WTC11 (cell line): ENCODE results near the gene RASGRP2. TPM values are rescaled to one million over a fixed set of nuclear protein-coding genes. Genes with fewer than 3 reads are reported as not detected.

Experiments
- ATAC-seq: fragments of 200-7000 bp; cut with Tn5 transposase; 2 replicates; pipeline ENCODE4 v1.10.0; 2021; ENCODE audit warnings: mild to moderate bottlenecking, moderate library complexity
- CTCF ChIA-PET: fragments of 300-600 bp; sonication (Branson Sonifier 250); formaldehyde crosslinking; loops from one replicate; lab custom pipeline; 2021; ENCODE audit warnings: antibody characterized with exemption; lab: Charles Lee
- POLR2A ChIA-PET: fragments of 350-600 bp; sonication (Branson Sonifier 250); formaldehyde crosslinking; loops from one replicate; lab custom pipeline; 2021; ENCODE audit warnings: antibody characterized with exemption; lab: Charles Lee
- DNase-seq: peaks from one replicate; pipeline ENCODE4 v3.0.0; 2021; ENCODE audit warnings: low spot score
- H3K27ac Mint-ChIP-seq: 2 replicates; pipeline ENCODE4 v1.8.0; 2021; ENCODE audit warnings: mixed read lengths
- H3K27me3 Mint-ChIP-seq: 2 replicates; pipeline ENCODE4 v1.8.0; 2021; ENCODE audit warnings: low read depth, mild to moderate bottlenecking, moderate library complexity, mixed read lengths
- H3K36me3 Mint-ChIP-seq: 2 replicates; pipeline ENCODE4 v1.8.0; 2021; ENCODE audit warnings: mixed read lengths
- H3K4me1 Mint-ChIP-seq: 2 replicates; pipeline ENCODE4 v1.8.0; 2022; ENCODE audit warnings: mixed read lengths
- H3K4me3 Mint-ChIP-seq: 2 replicates; pipeline ENCODE4 v1.8.0; 2021; ENCODE audit warnings: mild to moderate bottlenecking, moderate library complexity, mixed read lengths
- H3K9me3 Mint-ChIP-seq: 2 replicates; pipeline ENCODE4 v1.8.0; 2021; ENCODE audit warnings: mixed read lengths
- ARID4B ChIP-seq: sonication (generic); formaldehyde crosslinking; IDR thresholded peaks from 2 replicates; pipeline ENCODE4 v1.8.0; 2023; ENCODE audit warnings: missing genetic modification reagents, mild to moderate bottlenecking, borderline replicate concordance
- CREB1 ChIP-seq: sonication (generic); formaldehyde crosslinking; IDR thresholded peaks from 2 replicates; pipeline ENCODE4 v1.8.0; 2023; ENCODE audit warnings: mild to moderate bottlenecking, missing genetic modification reagents
- E2F4 ChIP-seq: sonication (generic); formaldehyde crosslinking; IDR thresholded peaks from 2 replicates; pipeline ENCODE4 v1.8.1; 2022; ENCODE audit warnings: low read depth, mild to moderate bottlenecking, moderate library complexity, missing genetic modification reagents, borderline replicate concordance
- ESRRA ChIP-seq: sonication (generic); formaldehyde crosslinking; IDR thresholded peaks from 2 replicates; pipeline ENCODE4 v1.8.1; 2022; ENCODE audit warnings: mild to moderate bottlenecking, missing genetic modification reagents, borderline replicate concordance
- FOXP1 ChIP-seq: sonication (generic); formaldehyde crosslinking; IDR thresholded peaks from 2 replicates; pipeline ENCODE4 v1.8.0; 2022; ENCODE audit warnings: missing genetic modification reagents, mild to moderate bottlenecking, moderate library complexity, borderline replicate concordance
- MAX ChIP-seq: sonication (generic); formaldehyde crosslinking; IDR thresholded peaks from 2 replicates; pipeline ENCODE4 v1.8.0; 2022; ENCODE audit warnings: mild to moderate bottlenecking, missing genetic modification reagents
- SMAD4 ChIP-seq: sonication (generic); formaldehyde crosslinking; IDR thresholded peaks from 2 replicates; pipeline ENCODE4 v1.8.0; 2022; ENCODE audit warnings: mild to moderate bottlenecking, missing genetic modification reagents
- TEAD1 ChIP-seq: sonication (generic); formaldehyde crosslinking; IDR thresholded peaks from 2 replicates; pipeline ENCODE4 v1.8.0; 2022; ENCODE audit warnings: mild to moderate bottlenecking, missing genetic modification reagents
- TP53 ChIP-seq: sonication (generic); formaldehyde crosslinking; IDR thresholded peaks from 2 replicates; pipeline ENCODE4 v1.8.1; 2023; ENCODE audit warnings: mild to moderate bottlenecking, missing genetic modification reagents
- ZNF121 ChIP-seq: sonication (generic); formaldehyde crosslinking; IDR thresholded peaks from 2 replicates; pipeline ENCODE4 v1.8.0; 2023; ENCODE audit warnings: missing genetic modification reagents
- ZNF219 ChIP-seq: sonication (generic); formaldehyde crosslinking; IDR thresholded peaks from 2 replicates; pipeline ENCODE4 v1.8.0; 2023; ENCODE audit warnings: missing genetic modification reagents, mild to moderate bottlenecking, borderline replicate concordance
- ZNF423 ChIP-seq: fragments of 250-450 bp; sonication (Bioruptor Pico); IDR thresholded peaks from 2 replicates; pipeline ENCODE4 v2.1.2; 2022; ENCODE audit warnings: mild to moderate bottlenecking, moderate library complexity
- total RNA-seq: library from RNA; stranded (reverse); gene quantifications from 3 replicates; pipeline ENCODE4 v1.2.3, GENCODE V29; 2021

RASGRP2 gene
- total RNA-seq, 1 experiment from 2014 or later = 31.9 TPM

- TF ChIP-seq MAX (CRISPR knock-in tag) (0 out of 2 replicates have a peak, but pooled peaks have one; percentile 18), ZNF423 (CRISPR knock-in tag) (peak; percentile 93)
These were observed 902 bp downstream of the RASGRP2 start (continued) for GRCh38 chr11:64742889-64743590.

- ChIA-PET CTCF (interaction anchor here (0.6 to 8.6 kb wide), 37 partner anchors 9 to 774 kb away, joined by 3 to 150 read pairs (median 6); partner anchors contain the start of genes BATF2, NRXN2, PYGM and SF1), POLR2A (interaction anchor here (1.0 to 1.5 kb wide), 4 partner anchors 18 to 36 kb away, joined by 3 to 6 read pairs (median 4); partner anchors contain the start of genes PYGM and SF1)
- H3K4me3 Mint-ChIP-seq = peak overlapping the region; percentile 74
- H3K4me1 Mint-ChIP-seq = peaks cover 39% of the 10 kb centered on the region
- TF ChIP-seq TP53 (CRISPR knock-in tag) (0 out of 2 replicates have a peak, but pooled peaks have one; percentile 60), ARID4B (CRISPR knock-in tag) (peak; percentile 21; the same call in 1 of the 2 replicates), TEAD1 (CRISPR knock-in tag) (peak; percentile 40; the same call in 1 of the 2 replicates), ZNF219 (CRISPR knock-in tag) (no peak), ZNF121 (CRISPR knock-in tag) (no peak), E2F4 (CRISPR knock-in tag) (0 out of 2 replicates have a peak, but pooled peaks have one; percentile 22), FOXP1 (CRISPR knock-in tag) (0 out of 2 replicates have a peak, but pooled peaks have one; percentile 19), SMAD4 (CRISPR knock-in tag) (peak; percentile 17; the same call in 1 of the 2 replicates), CREB1 (CRISPR knock-in tag) (no peak), ESRRA (CRISPR knock-in tag) (no peak; the same call in 1 of the 2 replicates), MAX (CRISPR knock-in tag) (peak; percentile 58; the same call in 1 of the 2 replicates)
- ATAC-seq = peak; percentile 2
- peaks cover 37% of the 10 kb centered on the region for H3K27me3 Mint-ChIP-seq
- H3K27ac Mint-ChIP-seq = no peak overlapping the region
- H3K9me3 Mint-ChIP-seq = no peaks in the 10 kb centered on the region
- DNase-seq = peak; percentile 54
- 0 out of 2 replicates have a peak, but pooled peaks cover 4% of the 10 kb centered on the region for H3K36me3 Mint-ChIP-seq
These were observed 1.7 kb downstream of the RASGRP2 start for GRCh38 chr11:64742087-64742888.
